ENCODE measurements around the gene COL27A1. TPM values are rescaled to one million over a fixed set of nuclear protein-coding genes. Genes with fewer than 3 reads are reported as not detected.
"Not testable (repeated sequence)": the region's sequence is repeated elsewhere in the genome, so short reads cannot be mapped to it uniquely, and the experiment has no call there.

The COL27A1 gene
- total RNA-seq, 1 donor from 2014 or later: 0.41 TPM

DNA sequence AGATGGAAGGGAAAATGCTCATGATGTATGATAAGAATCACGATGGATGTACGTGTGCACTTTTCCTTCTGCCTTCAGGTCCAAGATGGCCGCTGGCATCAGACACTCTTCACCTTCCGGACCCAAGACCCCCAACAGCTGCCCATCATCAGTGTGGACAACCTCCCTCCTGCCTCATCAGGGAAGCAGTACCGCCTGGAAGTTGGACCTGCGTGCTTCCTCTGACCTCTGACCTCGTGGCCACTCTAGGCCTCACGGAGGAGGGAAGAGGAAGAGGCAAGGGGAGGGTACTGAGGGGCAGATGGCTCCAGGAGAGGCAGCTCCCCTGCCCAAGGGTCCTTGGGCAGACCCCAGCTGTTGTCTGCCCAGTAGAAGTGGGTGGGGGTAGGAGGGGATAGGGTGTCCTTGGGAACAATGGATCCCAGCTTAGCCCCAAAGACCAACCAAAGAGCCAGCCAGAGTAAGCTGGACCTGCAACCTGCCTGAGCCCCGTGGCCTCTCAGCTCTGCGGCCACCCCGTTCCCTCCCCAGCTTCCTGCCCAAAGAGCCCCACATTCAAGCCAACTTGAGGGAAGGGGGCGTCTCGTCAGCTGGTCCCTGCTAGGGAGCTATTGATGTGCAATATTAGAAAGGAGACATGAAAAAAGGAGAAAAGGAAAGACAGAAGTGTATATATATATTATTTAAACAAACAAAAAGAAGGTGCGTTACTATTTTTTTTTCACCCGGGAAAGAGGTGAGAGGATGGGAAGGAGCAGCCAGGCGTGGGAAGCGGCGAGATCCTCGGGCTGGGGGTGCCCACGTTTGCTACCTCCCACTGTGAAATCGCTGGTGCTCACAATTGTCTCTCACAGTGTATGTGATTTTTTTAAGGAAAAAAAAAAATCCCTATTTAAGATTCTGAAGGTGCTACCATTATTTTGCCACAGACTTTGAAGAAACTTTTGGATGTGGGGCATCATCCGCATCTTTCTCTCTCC, 155.4 kb downstream of the COL27A1 start:
- FAIRE-seq (no peak), DNase-seq (ENCODE audit: low spot score in 2 of 2) (no peak)

GRCh38 chr9:114311571-114312512, 156.5 kb downstream of the COL27A1 start:
- no peak for FAIRE-seq
- DNase-seq (ENCODE audit: low spot score in 2 of 2): no peak

DNA sequence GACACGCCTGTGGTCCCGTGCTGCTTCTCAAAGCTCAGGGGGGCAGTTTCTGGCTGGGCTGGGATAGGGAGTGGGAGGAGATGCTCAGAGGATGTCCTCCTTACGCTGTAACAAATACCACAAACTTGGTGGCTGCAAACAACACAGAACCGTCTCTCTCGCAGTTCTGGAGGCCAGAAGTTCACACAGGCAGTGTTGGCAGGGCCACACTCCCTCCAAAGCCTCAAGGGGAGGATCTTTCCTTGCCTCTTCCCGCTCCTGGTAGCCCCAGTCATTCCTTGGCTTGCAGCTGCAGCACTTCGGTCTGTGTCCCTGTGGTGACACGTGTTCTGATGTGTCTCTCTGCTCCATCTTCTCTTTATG, 157.2 kb downstream of the COL27A1 start:
- FAIRE-seq (no peak), DNase-seq (ENCODE audit: low spot score in 2 of 2) (no peak)

DNA sequence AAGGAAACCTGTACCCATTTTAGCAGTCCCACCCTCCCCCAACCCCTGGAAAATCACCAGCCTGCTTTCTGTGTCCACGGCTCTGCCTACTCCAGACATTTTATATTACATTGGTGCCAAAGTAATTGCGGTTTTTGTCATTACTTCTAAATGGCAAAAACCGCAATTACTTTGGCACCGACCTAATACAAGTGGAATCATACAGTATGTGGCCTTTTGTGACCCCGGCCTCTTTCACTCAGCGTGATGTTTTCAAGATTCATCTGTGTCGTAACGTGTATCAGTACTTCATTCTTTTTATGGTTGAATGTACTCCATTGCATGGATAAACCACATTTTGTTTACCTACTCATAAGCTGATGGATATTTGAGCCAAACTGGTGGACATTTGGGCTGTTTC, 157.8 kb downstream of the COL27A1 start:
- DNase-seq (ENCODE audit: low spot score in 2 of 2): no peak
- FAIRE-seq: no peak

DNA sequence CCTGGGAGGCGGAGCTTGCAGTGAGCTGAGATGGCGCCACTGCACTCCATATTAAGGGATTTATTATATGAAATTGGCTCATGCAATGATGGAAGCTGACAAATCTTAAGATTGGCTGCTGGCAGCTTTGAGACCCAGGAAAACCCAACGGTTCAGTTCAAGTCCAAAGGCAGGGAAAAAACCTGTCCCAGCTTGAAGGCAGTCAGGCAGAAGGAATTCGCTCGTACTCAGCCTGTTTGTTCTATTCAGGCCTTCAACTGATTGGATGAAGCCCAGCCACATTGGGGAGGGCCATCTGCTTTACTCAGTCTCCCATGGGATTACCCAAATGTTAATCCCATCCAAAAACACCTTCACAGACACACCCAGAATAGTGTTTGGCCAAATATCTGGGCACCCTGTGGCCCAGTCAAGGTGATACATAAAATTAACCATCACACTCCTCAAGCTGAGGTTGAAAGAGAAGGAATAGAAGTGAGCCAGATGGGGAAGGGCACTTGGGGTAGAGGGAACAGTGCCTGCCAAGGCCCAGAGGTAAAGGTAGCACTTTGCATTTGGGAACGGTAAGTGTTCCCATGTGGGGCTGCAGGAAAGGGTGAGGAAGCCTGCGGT, 159.0 kb downstream of the COL27A1 start:
- DNase-seq (ENCODE audit: low spot score in 2 of 2) (no peak), FAIRE-seq (no peak)

DNA sequence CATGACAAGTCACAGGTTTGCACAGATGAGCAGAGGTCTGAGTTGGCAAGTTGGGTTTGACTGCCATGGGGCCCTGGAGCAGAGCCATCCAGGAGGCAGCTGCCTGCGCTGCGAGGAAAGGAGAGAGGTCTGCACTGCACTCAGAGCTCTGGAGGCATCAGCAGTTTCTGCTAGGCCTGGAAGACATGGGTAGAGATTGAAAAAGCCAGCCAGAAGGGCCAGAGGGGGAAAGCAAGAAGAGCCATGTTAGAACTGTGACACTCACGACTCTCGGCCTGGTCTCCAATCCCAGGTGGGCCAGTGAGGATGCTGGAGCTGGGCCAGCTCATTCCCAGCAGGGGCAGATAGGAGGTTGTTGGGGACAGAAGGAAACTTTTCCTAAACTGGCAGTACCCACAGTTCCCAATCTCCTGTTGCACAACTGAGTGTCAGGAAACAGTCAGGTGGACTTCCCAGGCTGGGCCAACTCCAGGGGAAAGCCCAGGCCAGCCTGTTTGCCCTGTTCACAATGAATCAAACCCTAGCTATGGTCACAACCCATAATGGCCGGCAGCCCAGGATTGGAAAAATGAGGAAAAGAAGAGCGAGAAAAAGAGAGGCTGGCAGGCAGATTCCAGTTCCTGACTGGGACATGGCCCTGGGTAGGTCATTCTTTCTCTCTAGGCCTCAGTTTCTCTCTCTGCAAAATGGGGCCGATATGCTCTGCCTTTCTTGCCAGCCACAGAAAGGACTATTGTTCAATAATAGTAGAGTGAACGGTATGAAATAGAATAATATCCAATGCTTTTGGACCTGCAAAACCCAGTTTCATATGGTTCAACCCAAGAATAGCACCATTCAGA, 159.8 kb downstream of the COL27A1 start:
- FAIRE-seq (no peak), DNase-seq (ENCODE audit: low spot score in 2 of 2) (no peak)

DNA sequence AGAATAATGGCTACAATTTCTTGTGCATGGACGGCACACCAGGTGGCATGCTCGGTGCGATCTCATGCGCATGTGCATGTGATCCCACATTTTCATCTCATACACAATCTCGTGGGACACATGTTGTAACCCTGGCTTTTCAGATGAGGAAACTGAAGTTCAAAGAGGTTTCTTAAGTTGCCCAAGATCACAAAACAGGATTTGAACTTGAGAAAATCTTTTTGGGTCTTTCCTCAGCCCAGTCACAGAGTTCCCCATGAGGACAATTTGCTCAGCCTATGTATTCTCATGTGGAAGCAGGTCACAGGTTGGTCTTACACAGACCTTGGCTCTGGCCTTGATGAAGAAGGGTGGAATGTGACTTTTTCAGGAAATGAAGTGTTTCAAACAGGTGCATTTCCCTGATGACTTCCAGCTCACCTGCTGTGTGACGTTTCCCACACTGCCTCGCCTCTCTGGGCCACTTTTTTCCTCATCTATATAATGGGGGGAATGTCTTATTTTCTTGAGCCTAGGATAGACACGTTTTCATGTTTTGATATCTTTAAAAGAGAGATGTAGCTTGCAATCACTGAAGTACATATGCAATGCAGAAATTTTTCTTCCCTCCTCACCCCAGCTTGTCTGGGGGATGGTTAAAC, 160.5 kb downstream of the COL27A1 start:
- DNase-seq (ENCODE audit: low spot score in 2 of 2): no peak

GRCh38 chr9:114316605-114317230, 161.4 kb downstream of the COL27A1 start:
- no peak for FAIRE-seq
- DNase-seq (ENCODE audit: low spot score in 2 of 2): no peak

More for the DNA sequence above, 160.5 kb downstream of the COL27A1 start:
- no peak for FAIRE-seq

- DNase-seq (ENCODE audit: low spot score in 2 of 2): no peak
These were observed 162.5 kb downstream of the COL27A1 start for GRCh38 chr9:114317665-114318357.

GRCh38 chr9:114318416-114318815, 163.1 kb downstream of the COL27A1 start:
- FAIRE-seq: no peak

More at GRCh38 chr9:114317665-114318357, 162.5 kb downstream of the COL27A1 start:
- no peak for FAIRE-seq

GRCh38 chr9:114319147-114319546, 163.8 kb downstream of the COL27A1 start:
- DNase-seq (ENCODE audit: low spot score in 2 of 2) (no peak), FAIRE-seq (no peak)

More at GRCh38 chr9:114318416-114318815, 163.1 kb downstream of the COL27A1 start:
- no peak for DNase-seq (ENCODE audit: low spot score in 2 of 2)

DNA sequence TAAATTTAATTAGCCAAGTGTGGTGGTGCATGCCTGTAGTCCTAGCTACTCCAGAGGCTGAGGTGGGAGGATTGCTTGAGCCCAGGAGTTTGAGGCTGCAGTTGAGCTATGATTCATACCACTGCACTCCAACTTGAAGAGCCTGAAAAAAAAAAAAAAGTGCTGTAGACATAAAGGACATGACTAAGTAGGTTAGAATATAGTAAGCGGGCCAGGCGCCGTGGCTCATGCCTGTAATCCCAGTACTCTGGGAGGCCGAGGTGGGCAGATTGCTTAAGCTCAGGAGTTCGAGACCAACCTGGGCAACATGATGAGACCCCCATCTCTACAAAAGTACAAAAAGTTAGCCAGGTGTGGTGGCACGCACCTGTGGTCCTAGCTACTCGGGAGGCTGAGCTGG, 165.4 kb downstream of the COL27A1 start:
- not testable (repeated sequence) for FAIRE-seq; DNase-seq (ENCODE audit: low spot score in 2 of 2)

DNA sequence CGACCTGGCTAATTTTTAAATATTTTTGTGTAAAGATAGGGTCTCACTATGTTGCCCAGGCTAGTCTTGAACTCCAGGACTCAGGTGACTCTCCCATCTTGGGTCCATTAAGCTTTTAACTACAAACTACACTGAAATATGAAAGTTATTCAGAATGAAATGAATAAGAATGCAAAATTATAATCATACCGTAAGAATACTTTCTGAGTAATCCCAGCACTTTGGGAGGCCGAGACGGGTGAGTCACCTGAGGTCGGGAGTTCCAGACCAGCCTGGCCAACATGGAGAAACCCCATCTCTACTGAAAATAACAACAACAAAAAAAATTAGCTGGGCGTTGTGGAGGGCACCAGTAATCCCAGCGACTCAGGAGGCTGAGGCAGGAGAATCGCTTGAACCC, 166.4 kb downstream of the COL27A1 start:
- DNase-seq (ENCODE audit: low spot score in 2 of 2): no peak
- FAIRE-seq: no peak

GRCh38 chr9:114322160-114322818, 167.0 kb downstream of the COL27A1 start:
- DNase-seq (ENCODE audit: low spot score in 2 of 2); FAIRE-seq: not testable (repeated sequence)

GRCh38 chr9:114322831-114323531, 167.6 kb downstream of the COL27A1 start, which contains the start of gene ORM1:
Gene ORM1, plus strand, starts transcription at chr9:114323098. Its CDS starts 36 bp downstream, at chr9:114323134.
- FAIRE-seq; DNase-seq (ENCODE audit: low spot score in 2 of 2): not testable (repeated sequence)

DNA sequence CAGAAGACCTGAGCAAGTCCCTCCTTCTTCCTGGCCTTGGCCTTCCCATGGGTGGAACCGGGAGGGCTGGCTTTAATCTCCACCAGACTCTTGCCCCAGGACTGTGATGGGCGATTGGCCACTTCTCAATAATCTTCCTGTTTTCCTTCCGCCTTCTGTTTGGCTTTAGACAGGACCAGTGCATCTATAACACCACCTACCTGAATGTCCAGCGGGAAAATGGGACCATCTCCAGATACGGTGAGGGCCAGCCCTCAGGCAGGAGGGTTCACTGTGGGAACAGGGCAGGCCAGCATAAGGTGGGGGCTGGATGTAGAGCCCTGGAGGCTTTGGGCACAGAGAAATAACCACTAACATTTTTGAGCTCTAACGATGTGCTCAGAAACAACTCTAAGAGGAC, 168.5 kb downstream of the COL27A1 start:
- FAIRE-seq; DNase-seq (ENCODE audit: low spot score in 2 of 2): not testable (repeated sequence)

GRCh38 chr9:114324492-114324891, 169.2 kb downstream of the COL27A1 start:
- DNase-seq (ENCODE audit: low spot score in 2 of 2) (no peak), FAIRE-seq (no peak)
